K562 (cell line): ENCODE data around the gene TIMM17A. TPM values are rescaled to one million over a fixed set of nuclear protein-coding genes. Genes with fewer than 3 reads are reported as not detected.

ENCODE experiments used
- ARID3B ChIP-seq: fragments of 250-450 bp; sonication (Bioruptor Pico); IDR thresholded peaks from 2 replicates; pipeline ENCODE4 v1.4.0; 2020; ENCODE audit warnings: borderline replicate concordance
- BMI1 ChIP-seq: fragments of 150-350 bp; IDR thresholded peaks from 2 replicates; pipeline ENCODE4 v1.6.1; 2014; ENCODE audit warnings: low read length
- E2F4 ChIP-seq: sonication (generic); formaldehyde crosslinking; IDR thresholded peaks from 2 replicates; pipeline ENCODE4 v1.8.0; 2022; ENCODE audit warnings: mild to moderate bottlenecking, low read depth, missing genetic modification reagents
- HNRNPLL ChIP-seq: fragments of 200-400 bp; formaldehyde crosslinking; IDR thresholded peaks from 2 replicates; pipeline ENCODE4 v1.6.1; 2017; ENCODE audit warnings: low read length, low read depth, mild to moderate bottlenecking; ENCODE audit not compliant: poor library complexity, severe bottlenecking
- HOXB6 ChIP-seq: fragments of 250-450 bp; sonication (Bioruptor Pico); IDR thresholded peaks from 2 replicates; pipeline ENCODE4 v1.5.1; 2022; ENCODE audit warnings: mild to moderate bottlenecking, borderline replicate concordance
- JUN ChIP-seq, 2 experiments: sonication (generic) in 1 of 2; formaldehyde crosslinking in 1 of 2; IDR thresholded peaks; 2 replicates each; pipeline versions ENCODE4 v1.6.1 to v1.8.0; 2012 to 2022; ENCODE audit warnings: borderline replicate concordance in 2 of 2, mild to moderate bottlenecking in 2 of 2, improper control_type of control experiment in 1 of 2, low read depth in 1 of 2, low read length in 1 of 2, missing genetic modification reagents in 1 of 2
- MEF2D ChIP-seq: conservative IDR thresholded peaks from 2 replicates; pipeline ENCODE4 v1.6.1; 2016; ENCODE audit warnings: low read depth, missing genetic modification characterization, missing compliant biosample characterization
- MEIS2 ChIP-seq: fragments of 450-650 bp; IDR thresholded peaks from 2 replicates; pipeline ENCODE4 v1.6.1; 2014; ENCODE audit warnings: mild to moderate bottlenecking; ENCODE audit not compliant: partially characterized antibody
- MYC ChIP-seq, 2 experiments: fragments of 250-450 bp in 1 of 2; sonication (Bioruptor Pico) in 1 of 2; IDR thresholded peaks; 2 replicates each; pipeline versions ENCODE4 v1.5.1 to v1.6.1; 2012 to 2021; ENCODE audit warnings: low read depth in 2 of 2, borderline replicate concordance in 1 of 2, improper control_type of control experiment in 1 of 2, low read length in 1 of 2, mild to moderate bottlenecking in 1 of 2, moderate library complexity in 1 of 2
- NFRKB ChIP-seq: fragments of 450-650 bp; IDR thresholded peaks from 2 replicates; pipeline ENCODE4 v1.6.1; 2016; ENCODE audit warnings: low read depth
- PTRF ChIP-seq: fragments of 450-650 bp; IDR thresholded peaks from 2 replicates; pipeline ENCODE4 v1.6.1; 2016; ENCODE audit warnings: mild to moderate bottlenecking, missing genetic modification characterization, missing compliant biosample characterization
- RBM34 ChIP-seq: fragments of 200-400 bp; formaldehyde crosslinking; IDR thresholded peaks from 2 replicates; pipeline ENCODE4 v1.6.1; 2018; ENCODE audit warnings: low read length, borderline replicate concordance; ENCODE audit not compliant: insufficient read depth
- SMAD3 ChIP-seq: fragments of 450-650 bp; formaldehyde crosslinking; conservative IDR thresholded peaks from 2 replicates; pipeline ENCODE4 v1.4.0; 2020; ENCODE audit warnings: mild to moderate bottlenecking
- SRSF7 ChIP-seq: fragments of 200-400 bp; formaldehyde crosslinking; optimal IDR thresholded peaks from 2 replicates; pipeline ENCODE3; 2017; ENCODE audit warnings: mild to moderate bottlenecking, low read depth, low read length
- TBP ChIP-seq: optimal IDR thresholded peaks from 2 replicates; pipeline ENCODE3; 2011; ENCODE audit warnings: low read depth, low read length, improper control_type of control experiment
- TRIM28 ChIP-seq: fragments of 450-650 bp; IDR thresholded peaks from 2 replicates; pipeline ENCODE4 v1.6.1; 2017
- U2AF1 ChIP-seq: fragments of 200-400 bp; formaldehyde crosslinking; optimal IDR thresholded peaks from 2 replicates; pipeline ENCODE3; 2017; ENCODE audit warnings: mild to moderate bottlenecking, low read depth, low read length, moderate library complexity
- ZBTB43 ChIP-seq: sonication (generic); formaldehyde crosslinking; IDR thresholded peaks from 2 replicates; pipeline ENCODE4 v1.8.0; 2023; ENCODE audit warnings: mild to moderate bottlenecking, missing genetic modification reagents
- ZNF143 ChIP-seq: sonication (generic); formaldehyde crosslinking; IDR thresholded peaks from 2 replicates; pipeline ENCODE4 v1.9.0; 2022; ENCODE audit warnings: mild to moderate bottlenecking, missing genetic modification reagents
- ZNF436 ChIP-seq: fragments of 250-450, 450-650 bp; sonication (Bioruptor Pico); formaldehyde crosslinking; IDR thresholded peaks from 2 replicates; pipeline ENCODE4 v1.7.0; 2020; ENCODE audit warnings: mild to moderate bottlenecking
- ZNF644 ChIP-seq: fragments of 200-800 bp; sonication (Bioruptor generic); IDR thresholded peaks from 2 replicates; pipeline ENCODE4 v1.6.1; 2016; ENCODE audit warnings: low read depth, missing genetic modification characterization, missing compliant biosample characterization
- ZNF778 ChIP-seq: fragments of 450-650 bp; formaldehyde crosslinking; IDR thresholded peaks from 2 replicates; pipeline ENCODE4 v1.4.0; 2020; ENCODE audit warnings: mild to moderate bottlenecking, moderate library complexity
- polyA plus RNA-seq, 8 experiments: library from polyadenylated mRNA; depleted of rRNA in 4 of 8; stranded (reverse) in 5 of 8; unstranded in 3 of 8; fragments of >200 nt; fragmentation: Nextera tagmentation in 2 of 8; fragmentation: Illumina TruSeq in 1 of 8; extraction: Ambion mirVana in 2 of 8; extraction: Trizol in 1 of 8; gene quantifications; 2 replicates each; pipeline versions ENCODE4 v1.2.1 to v1.2.3, GENCODE V29; 2011 to 2014; ENCODE audit warnings: inconsistent platforms in 1 of 8, missing spikeins in 1 of 8
- total RNA-seq, 7 experiments: library from RNA; depleted of rRNA in 6 of 7; stranded (reverse); fragments of >200 nt in 6 of 7; fragmentation: Illumina TruSeq in 2 of 7; extraction: Trizol in 2 of 7; gene quantifications; 2 replicates each; pipeline versions ENCODE4 v1.2.1 to v1.2.3, GENCODE V29; 2011 to 2021; ENCODE audit warnings: low replicate concordance in 1 of 7

Gene TIMM17A
- total and polyA plus RNA-seq, 9 of the 15 experiments (the other 6 are each of a cell fraction or from before 2014, with no cell fraction given) = 116 to 744 (median 180) TPM

- 0 out of 2 replicates have a peak, but pooled peaks have one; percentile 16 for TF ChIP-seq JUN (IDR thresholded peaks at IDR 0.05; ENCODE audit: borderline replicate concordance, low read depth, low read length)
- TF ChIP-seq JUN (CRISPR knock-in tag; IDR thresholded peaks at IDR 0.05; ENCODE audit: borderline replicate concordance) = no peak
- no peak for TF ChIP-seq RBM34
- TF ChIP-seq TBP = no peak
- no peak for TF ChIP-seq SRSF7
- TF ChIP-seq ZNF778 = no peak
- no peak for TF ChIP-seq ZNF436
- TF ChIP-seq ZBTB43 = no peak
- TF ChIP-seq HNRNPLL = no peak
- TF ChIP-seq SMAD3 (CRISPR knock-in tag) = peak; percentile 60; the same call in 1 of the 2 replicates
- TF ChIP-seq TRIM28 = no peak
- no peak for TF ChIP-seq HOXB6
- TF ChIP-seq ZNF143 (CRISPR knock-in tag) = no peak
- peak; percentile 55; the same call in 1 of the 2 replicates for TF ChIP-seq MYC (IDR thresholded peaks at IDR 0.05; ENCODE audit: low read depth, low read length)
- no peak for TF ChIP-seq MYC (CRISPR knock-in tag; IDR thresholded peaks at IDR 0.05; ENCODE audit: borderline replicate concordance, low read depth)
- TF ChIP-seq NFRKB = no peak
- TF ChIP-seq MEF2D (tag) = 0 out of 2 replicates have a peak, but pooled peaks have one; percentile 70
- peak; percentile 87 for TF ChIP-seq MEIS2
- TF ChIP-seq ARID3B (CRISPR knock-in tag) = no peak
- TF ChIP-seq E2F4 (CRISPR knock-in tag) = no peak
- peak; percentile 82; the same call in 1 of the 2 replicates for TF ChIP-seq ZNF644 (tag)
- no peak for TF ChIP-seq PTRF (tag)
- TF ChIP-seq U2AF1 = no peak
- no peak for TF ChIP-seq BMI1
Observed at GRCh38 chr1:202007805-202008489, 52.6 kb downstream of the TIMM17A start (continued).
